GM21526 (cell line): ENCODE measurements around the gene QPRT.
"Not testable (repeated sequence)": the region's sequence is repeated elsewhere in the genome, so short reads cannot be mapped to it uniquely, and the experiment has no call there.

Experiments
- ATAC-seq: cut with Tn5 transposase; IDR thresholded peaks from one replicate; pipeline ENCODE4 v1.9.1; 2021; ENCODE audit warnings: moderate library complexity; ENCODE audit not compliant: unreplicated experiment, low FRiP score

QPRT gene

GRCh38 chr16:29678691-29679267, at the start of gene QPRT:
Gene QPRT, plus strand, starts transcription at chr16:29679180. Its CDS starts 18 bp downstream, at chr16:29679198.
- no peak for ATAC-seq

GRCh38 chr16:29629318-29629717, 49.7 kb upstream of the QPRT start:
- not testable (repeated sequence) for ATAC-seq

GRCh38 chr16:29631658-29632057, 47.3 kb upstream of the QPRT start:
- ATAC-seq = not testable (repeated sequence)

- not testable (repeated sequence) for ATAC-seq
These were observed 43.1 kb upstream of the QPRT start for GRCh38 chr16:29635902-29636301.

GRCh38 chr16:29636368-29636767, 42.6 kb upstream of the QPRT start:
- ATAC-seq = not testable (repeated sequence)

- ATAC-seq = not testable (repeated sequence)
These were observed 40.2 kb upstream of the QPRT start for GRCh38 chr16:29638751-29639150.

GRCh38 chr16:29641561-29641960, 37.4 kb upstream of the QPRT start:
- no peak for ATAC-seq

- ATAC-seq = no peak
These were observed 35.4 kb upstream of the QPRT start for GRCh38 chr16:29643596-29643995.

- ATAC-seq = no peak
These were observed 34.6 kb upstream of the QPRT start for GRCh38 chr16:29644338-29644857.

- ATAC-seq = no peak
These were observed 33.8 kb upstream of the QPRT start for GRCh38 chr16:29644973-29645693.

GRCh38 chr16:29645694-29646187, 33.2 kb upstream of the QPRT start:
- no peak for ATAC-seq

GRCh38 chr16:29646947-29647346, 32.0 kb upstream of the QPRT start:
- ATAC-seq = no peak

- ATAC-seq = no peak
These were observed 29.1 kb upstream of the QPRT start for GRCh38 chr16:29649588-29650494.

- no peak for ATAC-seq
These were observed 28.2 kb upstream of the QPRT start for GRCh38 chr16:29650771-29651170.

- ATAC-seq = no peak
These were observed 27.1 kb upstream of the QPRT start for GRCh38 chr16:29651774-29652349.

- ATAC-seq = no peak
These were observed 25.5 kb upstream of the QPRT start for GRCh38 chr16:29653471-29653870.

GRCh38 chr16:29653890-29654289, 25.1 kb upstream of the QPRT start:
- ATAC-seq = not testable (repeated sequence)

- no peak for ATAC-seq
These were observed 22.1 kb upstream of the QPRT start for GRCh38 chr16:29656688-29657523.

- ATAC-seq = no peak
These were observed 20.3 kb upstream of the QPRT start for GRCh38 chr16:29658705-29659104.
